Activated T-helper 1 cell treated with Interleukin-2 at 50 U/mL for 16 hours (primary cell): Measurements from ENCODE around the gene SMARCA2.
A peak's percentile ranks its signal among the peaks of the same experiment; 100 is the strongest.

Source experiments
- DNase-seq: peaks from one replicate; pipeline ENCODE4 v3.0.0-alpha.2; 2020; ENCODE audit warnings: low read depth

Gene SMARCA2

GRCh38 chr9:2215921-2216441, 200.8 kb downstream of the SMARCA2 start:
- no peak for DNase-seq

- no peak for DNase-seq
Observed at GRCh38 chr9:2216591-2216990, 201.4 kb downstream of the SMARCA2 start.

GRCh38 chr9:2217540-2217939, 202.4 kb downstream of the SMARCA2 start:
- no peak for DNase-seq

- no peak for DNase-seq
Observed at GRCh38 chr9:2220036-2220435, 204.9 kb downstream of the SMARCA2 start.

GRCh38 chr9:2227144-2227867, 212.2 kb downstream of the SMARCA2 start:
- DNase-seq, result no peak

GRCh38 chr9:2228132-2228531, 213.0 kb downstream of the SMARCA2 start:
- no peak for DNase-seq

GRCh38 chr9:2228641-2229040, 213.5 kb downstream of the SMARCA2 start:
- DNase-seq, result no peak

- no peak for DNase-seq
Observed at GRCh38 chr9:2229109-2229721, 214.1 kb downstream of the SMARCA2 start.

GRCh38 chr9:2230362-2230761, 215.2 kb downstream of the SMARCA2 start:
- no peak for DNase-seq

- DNase-seq, result no peak
Observed at GRCh38 chr9:2231101-2231500, 216.0 kb downstream of the SMARCA2 start.

- no peak for DNase-seq
Observed at GRCh38 chr9:2231829-2232228, 216.7 kb downstream of the SMARCA2 start.

- DNase-seq, result no peak
Observed at GRCh38 chr9:2233274-2233673, 218.1 kb downstream of the SMARCA2 start.

GRCh38 chr9:2234371-2234893, 219.3 kb downstream of the SMARCA2 start:
- DNase-seq, result no peak

GRCh38 chr9:2235623-2236022, 220.5 kb downstream of the SMARCA2 start:
- DNase-seq, result no peak

GRCh38 chr9:2236850-2237249, 221.7 kb downstream of the SMARCA2 start:
- DNase-seq, result no peak

GRCh38 chr9:2241461-2241835, 226.3 kb downstream of the SMARCA2 start:
- no peak for DNase-seq

- peak; percentile 9 for DNase-seq
Observed at GRCh38 chr9:2241836-2242741, 226.9 kb downstream of the SMARCA2 start.

GRCh38 chr9:2242831-2243330, 227.7 kb downstream of the SMARCA2 start:
- no peak for DNase-seq
